ENCODE results near the gene ARL14. TPM values are rescaled to one million over a fixed set of nuclear protein-coding genes. Genes with fewer than 3 reads are reported as not detected.

Gene ARL14
- total and polyA plus RNA-seq, 2 donors (not counting 3 experiments of a cell fraction or from before 2014, with no cell fraction given) = not detected

- H3K4me2 ChIP-seq (ENCODE audit: insufficient read depth, low read length) = peak overlapping the region; percentile 2
- H3K36me3 ChIP-seq (ENCODE audit: control insufficient read depth in 2 of 2, extremely low read depth in 1 of 2, insufficient read depth in 2 of 2, low read length in 2 of 2) = no peaks in the 10 kb centered on the region
- DNase-seq (ENCODE audit: low read depth, low spot score) = peak; percentile 63
- H3K9me1 ChIP-seq (replicated peaks; ENCODE audit: control insufficient read depth, extremely low read depth, insufficient read depth, low read length) = no peaks in the 10 kb centered on the region
- no peaks in the 10 kb centered on the region for H3K27me3 ChIP-seq (ENCODE audit: control insufficient read depth in 2 of 2, insufficient read depth in 2 of 2, low read length in 2 of 2)
- POLR2A ChIA-PET = no interaction called here
- H3K9ac ChIP-seq (replicated peaks; ENCODE audit: extremely low read depth, insufficient read depth, low read length) = no peak overlapping the region
- H3K4me3 ChIP-seq (replicated peaks in 1 of 3; ENCODE audit: insufficient read depth in 1 of 3, low read depth in 1 of 3, low read length in 3 of 3) = no peak overlapping the region
- CTCF ChIA-PET = interaction anchor here (1.1 to 2.6 kb wide), 6 partner anchors 8 to 132 kb away, joined by 3 to 9 read pairs (median 6); partner anchors contain the start of gene KPNA4
- H3K79me2 ChIP-seq (ENCODE audit: control insufficient read depth, insufficient read depth, low read length) = no peaks in the 10 kb centered on the region
- no peak overlapping the region for H3K27ac ChIP-seq (ENCODE audit: insufficient read depth, low read depth, low read length)
- BruUV-seq (replicated peaks) = no TSS peak
- no peaks in the 10 kb centered on the region for H3K9me3 ChIP-seq (replicated peaks; ENCODE audit: control insufficient read depth, insufficient read depth, low read length)
- no peaks in the 10 kb centered on the region for H4K20me1 ChIP-seq (replicated peaks; ENCODE audit: control insufficient read depth, extremely low read depth, insufficient read depth, low read length)
- H2AFZ ChIP-seq (ENCODE audit: low read depth, low read length) = no peak overlapping the region
- TF ChIP-seq GATA2 (IDR thresholded peaks at IDR 0.05; ENCODE audit: insufficient read depth, insufficient read length, low read depth, low read length) (peak; percentile 43), MAX (IDR thresholded peaks at IDR 0.05; ENCODE audit: insufficient read depth, insufficient read length) (no peak), FOS (IDR thresholded peaks at IDR 0.05; ENCODE audit: borderline replicate concordance, insufficient read depth, low read length) (no peak), JUN (IDR thresholded peaks at IDR 0.05; ENCODE audit: borderline replicate concordance, insufficient read depth, insufficient read length, low read depth) (peak; percentile 41)
- peaks cover 13% of the 10 kb centered on the region for H3K4me1 ChIP-seq (ENCODE audit: control insufficient read depth, extremely low read depth, insufficient read depth, low read length)
- intact Hi-C loops (cut with micrococcal nuclease) = loop anchor here (5.0 kb wide), 2 partner anchors 524 to 719 kb away; partner anchors contain the start of gene NMD3
- dilution Hi-C loops (cut with MboI; ENCODE audit: extremely low pct_ligation_motif_present, low sequenced_read_pairs) = no loop called here
- FAIRE-seq = peak; percentile 35
These were observed 20.8 kb downstream of the ARL14 start for GRCh38 chr3:160697637-160698380.

DNA sequence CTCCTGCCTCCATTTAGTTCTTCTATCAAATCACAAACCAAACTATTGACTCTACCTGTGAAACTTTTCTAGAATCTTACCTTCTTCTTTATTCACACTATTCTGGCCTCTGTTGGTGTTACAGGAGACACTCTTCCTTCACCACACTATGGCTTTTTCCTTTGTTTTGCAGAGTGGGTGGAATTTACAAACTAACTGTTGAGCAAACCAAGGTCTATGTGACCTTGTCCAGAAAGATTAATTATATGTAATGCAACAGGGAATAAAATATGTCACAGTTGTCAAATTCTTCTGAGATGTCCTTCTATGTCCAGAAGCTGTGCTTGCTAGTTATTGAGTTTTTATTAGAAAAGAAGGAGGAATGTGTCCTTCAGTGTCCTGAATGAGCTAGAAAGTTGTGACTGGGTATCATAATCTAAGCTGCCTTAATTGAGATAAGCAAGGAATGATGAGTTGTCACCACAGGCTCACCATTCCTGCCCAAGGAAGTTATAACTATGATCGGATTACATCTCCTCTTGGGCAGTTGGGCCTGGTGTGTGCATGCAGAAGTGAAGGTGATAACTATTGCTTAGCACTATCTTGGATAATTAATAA, 21.7 kb downstream of the ARL14 start:
- Histone ChIP-seq H3K79me2 (ENCODE audit: control insufficient read depth, insufficient read depth, low read length) (no peaks in the 10 kb centered on the region), H3K9ac (replicated peaks; ENCODE audit: extremely low read depth, insufficient read depth, low read length) (no peak overlapping the region), H3K27me3 (ENCODE audit: control insufficient read depth in 2 of 2, insufficient read depth in 2 of 2, low read length in 2 of 2) (no peaks in the 10 kb centered on the region), H3K4me2 (ENCODE audit: insufficient read depth, low read length) (peak overlapping the region; percentile 12), H2AFZ (ENCODE audit: low read depth, low read length) (no peak overlapping the region), H3K9me3 (replicated peaks; ENCODE audit: control insufficient read depth, insufficient read depth, low read length) (no peaks in the 10 kb centered on the region), H3K27ac (ENCODE audit: insufficient read depth, low read depth, low read length) (no peak overlapping the region), H3K4me3 (replicated peaks in 1 of 3; ENCODE audit: insufficient read depth in 1 of 3, low read depth in 1 of 3, low read length in 3 of 3) (no peak overlapping the region), H3K9me1 (replicated peaks; ENCODE audit: control insufficient read depth, extremely low read depth, insufficient read depth, low read length) (no peaks in the 10 kb centered on the region), H3K4me1 (ENCODE audit: control insufficient read depth, extremely low read depth, insufficient read depth, low read length) (peaks cover 13% of the 10 kb centered on the region), H4K20me1 (replicated peaks; ENCODE audit: control insufficient read depth, extremely low read depth, insufficient read depth, low read length) (no peaks in the 10 kb centered on the region), H3K36me3 (ENCODE audit: control insufficient read depth in 2 of 2, extremely low read depth in 1 of 2, insufficient read depth in 2 of 2, low read length in 2 of 2) (no peaks in the 10 kb centered on the region)
- intact Hi-C loops (cut with micrococcal nuclease) (loop anchor here (5.0 kb wide), 2 partner anchors 524 to 719 kb away; partner anchors contain the start of gene NMD3), dilution Hi-C loops (cut with MboI; ENCODE audit: extremely low pct_ligation_motif_present, low sequenced_read_pairs) (no loop called here)
- no TSS peak for BruUV-seq (replicated peaks)
- ChIA-PET CTCF (interaction anchor here (1.1 to 2.6 kb wide), 6 partner anchors 9 to 133 kb away, joined by 3 to 9 read pairs (median 6); partner anchors contain the start of gene KPNA4), POLR2A (no interaction called here)
- DNase-seq (ENCODE audit: low read depth, low spot score) (no peak), FAIRE-seq (no peak)
- TF ChIP-seq MYC (IDR thresholded peaks at IDR 0.05; ENCODE audit: low read depth, low read length) = no peak
- TF ChIP-seq EZH2 (IDR thresholded peaks at IDR 0.05; ENCODE audit: borderline replicate concordance, low read depth, low read length, severe bottlenecking) = no peak
- TF ChIP-seq POLR2A (IDR thresholded peaks at IDR 0.05; ENCODE audit: low read depth, low read length) = no peak
- no peak for TF ChIP-seq POLR2AphosphoS5 (IDR thresholded peaks at IDR 0.05; ENCODE audit: insufficient read depth, low read depth, low read length)
- no peak for TF ChIP-seq GATA2 (IDR thresholded peaks at IDR 0.05; ENCODE audit: insufficient read depth, insufficient read length, low read depth, low read length)
- no peak for TF ChIP-seq MAX (IDR thresholded peaks at IDR 0.05; ENCODE audit: insufficient read depth, insufficient read length)
- TF ChIP-seq FOS (IDR thresholded peaks at IDR 0.05; ENCODE audit: borderline replicate concordance, insufficient read depth, low read length) = no peak
- no peak for TF ChIP-seq JUN (IDR thresholded peaks at IDR 0.05; ENCODE audit: borderline replicate concordance, insufficient read depth, insufficient read length, low read depth)
- no peak for TF ChIP-seq CTCF (IDR thresholded peaks at IDR 0.05; ENCODE audit: extremely low read depth in 1 of 2, insufficient read depth in 1 of 2, low read depth in 1 of 2, low read length in 2 of 2)
